GM18508 (cell line): ENCODE measurements around the gene EYS.

ENCODE experiments used
- ATAC-seq: cut with Tn5 transposase; IDR thresholded peaks from one replicate; pipeline ENCODE4 v1.9.1; 2021; ENCODE audit warnings: moderate number of reproducible peaks; ENCODE audit not compliant: insufficient read depth, unreplicated experiment

The EYS gene

GRCh38 chr6:63685446-63686379, 2021.3 kb downstream of the EYS start:
- ATAC-seq: peak; percentile 78

GRCh38 chr6:63683071-63683603, 2023.9 kb downstream of the EYS start:
- ATAC-seq: no peak

- no peak for ATAC-seq
These were observed 2029.7 kb downstream of the EYS start for GRCh38 chr6:63677282-63677681.

GRCh38 chr6:63676412-63677114, 2030.5 kb downstream of the EYS start:
- ATAC-seq: no peak

- no peak for ATAC-seq
These were observed 2031.9 kb downstream of the EYS start for GRCh38 chr6:63675138-63675537.

- no peak for ATAC-seq
These were observed 2032.4 kb downstream of the EYS start for GRCh38 chr6:63674635-63675034.

- no peak for ATAC-seq
These were observed 2033.3 kb downstream of the EYS start for GRCh38 chr6:63673692-63674091.

GRCh38 chr6:63672582-63673129, 2034.4 kb downstream of the EYS start:
- ATAC-seq: no peak

- no peak for ATAC-seq
These were observed 2035.8 kb downstream of the EYS start for GRCh38 chr6:63671098-63671754.
